ENCODE results near the gene RINL.
"Not testable (repeated sequence)": the region's sequence is repeated elsewhere in the genome, so short reads cannot be mapped to it uniquely, and the experiment has no call there.

The RINL gene

GRCh38 chr19:38889803-38890202 is 11.7 kb upstream of the RINL start:
- no peak for DNase-seq (ENCODE audit: low spot score)
- TF ChIP-seq CTCF (IDR thresholded peaks at IDR 0.05; ENCODE audit: borderline replicate concordance, control extremely low read depth, extremely low read depth, insufficient read depth, missing control alignments), result no peak
- in situ Hi-C loops (cut with MboI; ENCODE audit: low sequenced_read_pairs, unreplicated experiment), result no loop called here

DNA sequence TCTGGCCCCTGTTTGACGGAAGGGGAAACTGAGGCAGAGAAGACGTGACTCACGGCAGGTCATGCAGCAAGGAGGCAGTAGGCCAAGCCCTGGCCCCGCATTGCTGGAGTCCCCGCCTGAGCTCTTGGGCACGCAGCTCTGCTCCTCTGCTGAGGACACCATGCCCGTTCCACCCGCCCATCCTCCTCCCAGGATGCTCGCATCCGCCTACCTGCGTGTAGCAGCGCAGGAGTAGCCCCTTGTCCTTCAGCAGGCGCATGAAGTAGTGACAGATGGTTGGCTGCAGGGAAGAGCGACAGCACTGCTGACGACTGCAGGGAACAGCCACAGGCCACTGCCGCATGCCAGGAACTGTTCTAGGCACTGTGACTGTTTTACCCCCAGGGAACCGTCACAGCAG is 10.8 kb upstream of the RINL start:
- TF ChIP-seq CTCF (IDR thresholded peaks at IDR 0.05; ENCODE audit: borderline replicate concordance, control extremely low read depth, extremely low read depth, insufficient read depth, missing control alignments), result no peak
- in situ Hi-C loops (cut with MboI; ENCODE audit: low sequenced_read_pairs, unreplicated experiment), result no loop called here
- no peak for DNase-seq (ENCODE audit: low spot score)

- in situ Hi-C loops (cut with MboI; ENCODE audit: low sequenced_read_pairs, unreplicated experiment); DNase-seq (ENCODE audit: low spot score): not testable (repeated sequence)
Observed at GRCh38 chr19:38884691-38885090, 6.6 kb upstream of the RINL start.

DNA sequence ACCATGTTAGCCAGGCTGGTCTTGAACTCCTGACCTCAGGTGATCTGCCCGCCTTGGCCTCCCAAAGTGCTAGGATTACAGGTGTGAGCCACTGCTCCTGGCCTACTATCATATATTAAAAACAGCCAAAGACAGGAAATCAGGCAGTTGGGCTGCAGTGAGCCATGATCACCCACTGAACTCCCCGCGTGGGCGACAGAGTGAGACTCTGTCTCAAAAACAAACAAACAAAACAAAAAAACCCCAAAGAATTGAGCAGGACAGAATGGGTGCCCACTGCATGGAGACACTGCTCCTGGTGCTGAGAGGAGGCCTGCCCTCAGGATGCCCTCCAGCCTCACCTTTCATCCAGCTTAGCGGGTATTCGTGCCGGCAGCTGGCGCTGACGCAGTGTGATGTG is 5.2 kb upstream of the RINL start:
- in situ Hi-C loops (cut with MboI; ENCODE audit: low sequenced_read_pairs, unreplicated experiment), result no loop called here
- no peak for TF ChIP-seq CTCF (IDR thresholded peaks at IDR 0.05; ENCODE audit: borderline replicate concordance, control extremely low read depth, extremely low read depth, insufficient read depth, missing control alignments)
- no peak for DNase-seq (ENCODE audit: low spot score)

GRCh38 chr19:38880882-38881609 is 3.0 kb upstream of the RINL start:
- TF ChIP-seq CTCF (IDR thresholded peaks at IDR 0.05; ENCODE audit: borderline replicate concordance, control extremely low read depth, extremely low read depth, insufficient read depth, missing control alignments), result no peak
- DNase-seq (ENCODE audit: low spot score), result peak; percentile 15

GRCh38 chr19:38880076-38880881 is 2.2 kb upstream of the RINL start:
- TF ChIP-seq CTCF (IDR thresholded peaks at IDR 0.05; ENCODE audit: borderline replicate concordance, control extremely low read depth, extremely low read depth, insufficient read depth, missing control alignments), result no peak
- in situ Hi-C loops (cut with MboI; ENCODE audit: low sequenced_read_pairs, unreplicated experiment), result no loop called here

More at GRCh38 chr19:38880882-38881609, 3.0 kb upstream of the RINL start:
- in situ Hi-C loops (cut with MboI; ENCODE audit: low sequenced_read_pairs, unreplicated experiment), result no loop called here

GRCh38 chr19:38879400-38879751 is 1.3 kb upstream of the RINL start:
- peak; percentile 27 for DNase-seq (ENCODE audit: low spot score)
- in situ Hi-C loops (cut with MboI; ENCODE audit: low sequenced_read_pairs, unreplicated experiment), result no loop called here
- no peak for TF ChIP-seq CTCF (IDR thresholded peaks at IDR 0.05; ENCODE audit: borderline replicate concordance, control extremely low read depth, extremely low read depth, insufficient read depth, missing control alignments)

More at GRCh38 chr19:38880076-38880881, 2.2 kb upstream of the RINL start:
- DNase-seq (ENCODE audit: low spot score), result no peak
